Neural progenitor cell (in vitro differentiated cells): ENCODE data around the gene CCSER2.

Source experiments
- EZH2 ChIP-seq: fragments of 200-600 bp; sonication (generic); IDR thresholded peaks from 2 replicates; pipeline ENCODE4 v1.6.1; 2017; ENCODE audit warnings: antibody characterized with exemption, mild to moderate bottlenecking, moderate library complexity
- EZH2phosphoT487 ChIP-seq: fragments of 200-600 bp; sonication (generic); IDR thresholded peaks from 2 replicates; pipeline ENCODE4 v1.6.1; 2017; ENCODE audit warnings: antibody characterized with exemption
- TF ChIP-seq, protein P1 (sequence below): fragments of 200-600 bp; sonication (generic); IDR thresholded peaks from 2 replicates; pipeline ENCODE4 v1.5.1; 2017; ENCODE audit warnings: antibody characterized with exemption, mild to moderate bottlenecking

DNA sequence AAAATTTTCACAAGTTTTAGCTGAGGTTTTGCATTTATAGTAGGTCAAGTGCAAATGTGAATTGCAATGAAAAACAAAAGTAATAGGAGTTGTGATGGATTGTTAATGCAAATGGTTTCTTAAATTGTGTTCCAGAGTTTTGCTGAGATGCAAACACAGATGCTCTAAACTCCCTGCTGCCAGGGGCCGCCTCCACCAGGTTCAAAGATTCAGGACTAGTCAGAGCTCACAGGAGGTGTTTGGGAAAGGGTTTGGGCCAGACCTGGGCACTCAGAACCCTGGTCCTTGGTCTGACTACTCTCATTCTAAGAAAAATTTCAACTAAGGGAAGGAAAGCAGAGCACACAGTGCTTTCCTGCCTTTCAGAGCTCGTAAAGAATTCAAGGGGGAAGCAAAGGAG lies 193.1 kb downstream of the CCSER2 start:
- TF ChIP-seq, protein P1, sequence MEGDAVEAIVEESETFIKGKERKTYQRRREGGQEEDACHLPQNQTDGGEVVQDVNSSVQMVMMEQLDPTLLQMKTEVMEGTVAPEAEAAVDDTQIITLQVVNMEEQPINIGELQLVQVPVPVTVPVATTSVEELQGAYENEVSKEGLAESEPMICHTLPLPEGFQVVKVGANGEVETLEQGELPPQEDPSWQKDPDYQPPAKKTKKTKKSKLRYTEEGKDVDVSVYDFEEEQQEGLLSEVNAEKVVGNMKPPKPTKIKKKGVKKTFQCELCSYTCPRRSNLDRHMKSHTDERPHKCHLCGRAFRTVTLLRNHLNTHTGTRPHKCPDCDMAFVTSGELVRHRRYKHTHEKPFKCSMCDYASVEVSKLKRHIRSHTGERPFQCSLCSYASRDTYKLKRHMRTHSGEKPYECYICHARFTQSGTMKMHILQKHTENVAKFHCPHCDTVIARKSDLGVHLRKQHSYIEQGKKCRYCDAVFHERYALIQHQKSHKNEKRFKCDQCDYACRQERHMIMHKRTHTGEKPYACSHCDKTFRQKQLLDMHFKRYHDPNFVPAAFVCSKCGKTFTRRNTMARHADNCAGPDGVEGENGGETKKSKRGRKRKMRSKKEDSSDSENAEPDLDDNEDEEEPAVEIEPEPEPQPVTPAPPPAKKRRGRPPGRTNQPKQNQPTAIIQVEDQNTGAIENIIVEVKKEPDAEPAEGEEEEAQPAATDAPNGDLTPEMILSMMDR, result no peak
- TF ChIP-seq EZH2phosphoT487, result no peak
- no peak for TF ChIP-seq EZH2
